HepG2 (cell line): Measurements from ENCODE around the gene NFYC. TPM values are rescaled to one million over a fixed set of nuclear protein-coding genes. Genes with fewer than 3 reads are reported as not detected.
A peak's percentile ranks its signal among the peaks of the same experiment; 100 is the strongest.

Experiments used
- CHD4 ChIP-seq: fragments of 200-600 bp; sonication (generic); IDR thresholded peaks from 2 replicates; pipeline ENCODE4 v1.7.0; 2017; ENCODE audit warnings: mild to moderate bottlenecking, low read length, borderline replicate concordance
- ELF1 ChIP-seq: sonication (generic); formaldehyde crosslinking; IDR thresholded peaks from 2 replicates; pipeline ENCODE4 v1.4.0; 2020; ENCODE audit warnings: missing genetic modification reagents
- EZH2 ChIP-seq: conservative IDR thresholded peaks from 2 replicates; pipeline ENCODE4 v1.6.1; 2012; ENCODE audit warnings: mild to moderate bottlenecking, low read depth, low read length, moderate library complexity
- HES4 ChIP-seq: sonication (generic); formaldehyde crosslinking; IDR thresholded peaks from 2 replicates; pipeline ENCODE4 v1.9.0; 2021; ENCODE audit warnings: mild to moderate bottlenecking, missing genetic modification reagents, borderline replicate concordance
- JUND ChIP-seq: sonication (generic); formaldehyde crosslinking; IDR thresholded peaks from 2 replicates; pipeline ENCODE4 v1.8.0; 2022; ENCODE audit warnings: mild to moderate bottlenecking, missing genetic modification reagents
- KAT8 ChIP-seq: IDR thresholded peaks from 2 replicates; pipeline ENCODE4 v1.6.1; 2016; ENCODE audit warnings: missing genetic modification reagents, missing compliant biosample characterization
- KMT2A ChIP-seq: sonication (generic); formaldehyde crosslinking; IDR thresholded peaks from 2 replicates; pipeline ENCODE4 v1.4.0; 2020; ENCODE audit warnings: missing genetic modification reagents
- MIER2 ChIP-seq: IDR thresholded peaks from 2 replicates; pipeline ENCODE4 v1.6.1; 2016; ENCODE audit warnings: missing biosample characterization, missing genetic modification reagents
- MYNN ChIP-seq: sonication (generic); formaldehyde crosslinking; IDR thresholded peaks from 2 replicates; pipeline ENCODE4 v1.4.0; 2020; ENCODE audit warnings: mild to moderate bottlenecking, low read depth, missing genetic modification reagents
- PCBP2 ChIP-seq: fragments of 200-400 bp; formaldehyde crosslinking; optimal IDR thresholded peaks from 2 replicates; pipeline ENCODE3; 2018; ENCODE audit warnings: low read length, low read depth; ENCODE audit not compliant: poor library complexity, severe bottlenecking
- RFX1 ChIP-seq: fragments of 450-650 bp; IDR thresholded peaks from 2 replicates; pipeline ENCODE4 v1.6.1; 2017
- SOX6 ChIP-seq, 2 experiments: fragments of 450-650 bp in 1 of 2; sonication (generic) in 1 of 2; formaldehyde crosslinking in 1 of 2; IDR thresholded peaks; 2 replicates each; pipeline versions ENCODE4 v1.4.0 to v1.6.1; 2017 to 2020; ENCODE audit warnings: antibody characterized with exemption in 1 of 2, mild to moderate bottlenecking in 1 of 2, missing genetic modification reagents in 1 of 2
- TEAD2 ChIP-seq: sonication (generic); formaldehyde crosslinking; IDR thresholded peaks from 2 replicates; pipeline ENCODE4 v1.9.0; 2021; ENCODE audit warnings: missing genetic modification reagents
- THRA ChIP-seq: sonication (generic); formaldehyde crosslinking; IDR thresholded peaks from 2 replicates; pipeline ENCODE4 v1.4.0; 2020; ENCODE audit warnings: missing genetic modification reagents, borderline replicate concordance
- ZBED4 ChIP-seq: sonication (generic); formaldehyde crosslinking; IDR thresholded peaks from 2 replicates; pipeline ENCODE4 v1.4.0; 2020; ENCODE audit warnings: missing genetic modification reagents, borderline replicate concordance
- ZNF124 ChIP-seq: sonication (generic); formaldehyde crosslinking; IDR thresholded peaks from 2 replicates; pipeline ENCODE4 v1.4.0; 2020; ENCODE audit warnings: missing genetic modification reagents
- ZNF138 ChIP-seq: sonication (generic); formaldehyde crosslinking; IDR thresholded peaks from 2 replicates; pipeline ENCODE4 v1.5.0; 2020; ENCODE audit warnings: mild to moderate bottlenecking, low read depth, missing genetic modification reagents
- ZNF207 ChIP-seq: fragments of 450-650 bp; IDR thresholded peaks from 2 replicates; pipeline ENCODE4 v1.6.1; 2016; ENCODE audit warnings: antibody characterized with exemption, borderline replicate concordance
- ZNF296 ChIP-seq: sonication (generic); formaldehyde crosslinking; conservative IDR thresholded peaks from 2 replicates; pipeline ENCODE4 v1.5.0; 2020; ENCODE audit warnings: mild to moderate bottlenecking, missing genetic modification reagents
- ZNF572 ChIP-seq: sonication (generic); formaldehyde crosslinking; IDR thresholded peaks from 2 replicates; pipeline ENCODE4 v1.5.1; 2020; ENCODE audit warnings: mild to moderate bottlenecking, missing genetic modification reagents
- ZNF607 ChIP-seq: sonication (generic); formaldehyde crosslinking; IDR thresholded peaks from 2 replicates; pipeline ENCODE4 v1.5.1; 2020; ENCODE audit warnings: missing genetic modification reagents, mild to moderate bottlenecking, borderline replicate concordance
- ZNF674 ChIP-seq: sonication (generic); formaldehyde crosslinking; IDR thresholded peaks from 2 replicates; pipeline ENCODE4 v1.5.0; 2020; ENCODE audit warnings: low read depth, mild to moderate bottlenecking, missing genetic modification reagents
- ZNF720 ChIP-seq: sonication (generic); formaldehyde crosslinking; IDR thresholded peaks from 2 replicates; pipeline ENCODE4 v1.4.0; 2020; ENCODE audit warnings: missing genetic modification reagents
- ZNF766 ChIP-seq: sonication (generic); formaldehyde crosslinking; IDR thresholded peaks from 2 replicates; pipeline ENCODE4 v1.5.0; 2020; ENCODE audit warnings: missing genetic modification reagents, borderline replicate concordance
- ZSCAN29 ChIP-seq: sonication (generic); formaldehyde crosslinking; conservative IDR thresholded peaks from 2 replicates; pipeline ENCODE4 v1.4.0; 2020; ENCODE audit warnings: mild to moderate bottlenecking, missing genetic modification reagents
- polyA plus RNA-seq, 8 experiments: library from polyadenylated mRNA; depleted of rRNA in 3 of 8; stranded (reverse) in 7 of 8; unstranded in 1 of 8; fragments of >200 nt; fragmentation: Illumina TruSeq in 4 of 8; extraction: Trizol in 4 of 8; gene quantifications; 2 replicates each; pipeline versions ENCODE4 v1.2.1 to v1.2.3, GENCODE V29; 2011 to 2016; ENCODE audit warnings: low read depth in 4 of 8, missing spikeins in 1 of 8, mixed read lengths in 1 of 8; ENCODE audit not compliant: insufficient read depth in 1 of 8
- total RNA-seq, 5 experiments: library from RNA; depleted of rRNA; stranded (reverse); fragments of >200 nt; fragmentation: Illumina TruSeq; extraction: Trizol; gene quantifications; 2 replicates each; pipeline ENCODE4 v1.2.3, GENCODE V29; 2016; ENCODE audit warnings: low read depth in 1 of 5

NFYC gene
- total and polyA plus RNA-seq, 2 of the 13 experiments (the other 11 are each of a cell fraction or from before 2014, with no cell fraction given) = 33.9 to 73.7 TPM

GRCh38 chr1:40691538-40692428, at the start of gene NFYC (continued):
- TF ChIP-seq ZNF674 (CRISPR knock-in tag) = 0 out of 2 replicates have a peak, but pooled peaks have one; percentile 24
- TF ChIP-seq ZNF207 = no peak
- peak; percentile 83 for TF ChIP-seq KAT8 (CRISPR knock-in tag)
- peak; percentile 60; the same call in 1 of the 2 replicates for TF ChIP-seq ZSCAN29 (CRISPR knock-in tag)
- peak; percentile 46; the same call in 1 of the 2 replicates for TF ChIP-seq ZNF124 (CRISPR knock-in tag)
- TF ChIP-seq EZH2 = no peak
- peak; percentile 93; the same call in 1 of the 2 replicates for TF ChIP-seq ZNF607 (CRISPR knock-in tag)
- TF ChIP-seq PCBP2 = peak; percentile 45
- TF ChIP-seq ZNF720 (CRISPR knock-in tag) = no peak
- TF ChIP-seq ZNF572 (CRISPR knock-in tag) = 0 out of 2 replicates have a peak, but pooled peaks have one; percentile 13
- TF ChIP-seq HES4 (CRISPR knock-in tag) = peak; percentile 87; the same call in 1 of the 2 replicates
- no peak for TF ChIP-seq MYNN
- TF ChIP-seq THRA = peak; percentile 35; the same call in 1 of the 2 replicates
- 0 out of 2 replicates have a peak, but pooled peaks have one; percentile 37 for TF ChIP-seq TEAD2 (CRISPR knock-in tag)
- no peak for TF ChIP-seq MIER2 (CRISPR knock-in tag)
- peak; percentile 15; the same call in 1 of the 2 replicates for TF ChIP-seq JUND (CRISPR knock-in tag)
- no peak for TF ChIP-seq CHD4
- TF ChIP-seq ZNF296 = no peak
- TF ChIP-seq SOX6 (IDR thresholded peaks at IDR 0.05) = no peak
- TF ChIP-seq SOX6 (CRISPR knock-in tag; IDR thresholded peaks at IDR 0.05) = peak; percentile 72
- TF ChIP-seq KMT2A = peak; percentile 69; the same call in 1 of the 2 replicates
- 0 out of 2 replicates have a peak, but pooled peaks have one; percentile 40 for TF ChIP-seq ZNF138
- TF ChIP-seq RFX1 = no peak
- TF ChIP-seq ELF1 (CRISPR knock-in tag) = peak; percentile 58; the same call in 1 of the 2 replicates
- TF ChIP-seq ZBED4 (CRISPR knock-in tag) = no peak; the same call in 1 of the 2 replicates
- TF ChIP-seq ZNF766 (CRISPR knock-in tag) = peak; percentile 80; the same call in 1 of the 2 replicates
